Lower lobe of right lung (tissue), 2 donors: ENCODE results near the gene DQX1. TPM values are rescaled to one million over a fixed set of nuclear protein-coding genes. Genes with fewer than 3 reads are reported as not detected.

Experiments used
- ATAC-seq, 2 donors: fragments of 200-7000 bp; cut with Tn5 transposase; one replicate each; pipeline ENCODE4 v1.9.1; 2020 to 2022; ENCODE audit warnings: mild to moderate bottlenecking in 2 of 2, moderate library complexity in 2 of 2
- DNase-seq: peaks from one replicate; pipeline ENCODE4 v3.0.0-alpha.2; 2020
- H3K27ac ChIP-seq: fragments of 200-600 bp; one replicate; pipeline ENCODE4 v1.8.0; 2022
- H3K27me3 ChIP-seq: fragments of 200-600 bp; one replicate; pipeline ENCODE4 v1.8.0; 2022; ENCODE audit warnings: low read depth
- H3K36me3 ChIP-seq: fragments of 200-600 bp; one replicate; pipeline ENCODE4 v1.8.0; 2022; ENCODE audit warnings: mild to moderate bottlenecking
- H3K4me1 ChIP-seq: fragments of 200-600 bp; one replicate; pipeline ENCODE4 v1.8.0; 2022
- H3K4me3 ChIP-seq: fragments of 200-600 bp; one replicate; pipeline ENCODE4 v1.8.0; 2022; ENCODE audit warnings: mild to moderate bottlenecking
- H3K9me3 ChIP-seq: fragments of 200-600 bp; one replicate; pipeline ENCODE4 v1.8.0; 2022
- intact Hi-C: fragments of 100-400 bp; cut with DNase I; formaldehyde crosslinking; loops from one replicate; pipeline ENCODE4 v1.11.0; 2022
- total RNA-seq: library from RNA; stranded (reverse); fragmentation: NEBNext Ultra II Directional; extraction: Animal tissue kit (Norgen Biotek cat#: 25700); gene quantifications from one replicate; pipeline ENCODE4 v1.2.1, GENCODE V29; 2021
- TF ChIP-seq, protein P1 (sequence below): fragments of 200-600 bp; IDR thresholded peaks from one replicate; pipeline ENCODE4 v1.8.0; 2022; ENCODE audit warnings: antibody characterized with exemption, mild to moderate bottlenecking
- donor health status: DM: no; HTN: yes; CAD: no; lungs with severe emphysema.

Gene DQX1
- total RNA-seq, 1 donor from 2014 or later, result 0.44 TPM

DNA sequence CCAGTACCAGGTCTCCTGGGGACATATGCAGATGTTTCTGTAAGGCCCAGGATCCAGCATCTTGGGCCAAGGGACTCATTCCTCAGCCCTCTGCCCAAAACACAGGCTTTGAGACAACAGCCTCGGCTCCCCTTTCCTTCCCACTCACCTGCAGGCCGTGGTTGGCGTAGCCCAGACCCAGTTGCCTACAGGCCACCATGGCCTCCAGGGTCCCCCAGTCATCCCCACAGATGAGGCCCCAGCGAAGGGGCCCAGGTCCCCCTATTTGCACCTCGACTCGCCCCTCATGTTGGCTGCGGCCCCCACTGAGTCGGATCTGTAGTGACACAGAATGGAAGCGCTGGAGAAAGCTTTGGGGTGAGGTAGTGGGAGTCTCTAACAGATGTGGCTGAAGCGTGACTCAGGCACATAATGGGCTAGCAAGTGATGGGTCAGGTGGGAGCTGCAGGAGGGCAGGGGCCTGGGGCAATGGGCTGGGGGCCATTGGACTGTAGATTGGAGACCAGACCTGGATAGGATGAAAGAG is 9.5 kb upstream of the DQX1 start:
- Histone ChIP-seq H3K27me3 (no peaks in the 10 kb centered on the region), H3K4me1 (peaks cover 17% of the 10 kb centered on the region), H3K36me3 (peaks cover 24% of the 10 kb centered on the region), H3K4me3 (no peak overlapping the region), H3K9me3 (no peaks in the 10 kb centered on the region), H3K27ac (no peak overlapping the region)
- ATAC-seq, result no peak
- no peak for DNase-seq
- intact Hi-C loops, result no loop called here
- TF ChIP-seq, protein P1, sequence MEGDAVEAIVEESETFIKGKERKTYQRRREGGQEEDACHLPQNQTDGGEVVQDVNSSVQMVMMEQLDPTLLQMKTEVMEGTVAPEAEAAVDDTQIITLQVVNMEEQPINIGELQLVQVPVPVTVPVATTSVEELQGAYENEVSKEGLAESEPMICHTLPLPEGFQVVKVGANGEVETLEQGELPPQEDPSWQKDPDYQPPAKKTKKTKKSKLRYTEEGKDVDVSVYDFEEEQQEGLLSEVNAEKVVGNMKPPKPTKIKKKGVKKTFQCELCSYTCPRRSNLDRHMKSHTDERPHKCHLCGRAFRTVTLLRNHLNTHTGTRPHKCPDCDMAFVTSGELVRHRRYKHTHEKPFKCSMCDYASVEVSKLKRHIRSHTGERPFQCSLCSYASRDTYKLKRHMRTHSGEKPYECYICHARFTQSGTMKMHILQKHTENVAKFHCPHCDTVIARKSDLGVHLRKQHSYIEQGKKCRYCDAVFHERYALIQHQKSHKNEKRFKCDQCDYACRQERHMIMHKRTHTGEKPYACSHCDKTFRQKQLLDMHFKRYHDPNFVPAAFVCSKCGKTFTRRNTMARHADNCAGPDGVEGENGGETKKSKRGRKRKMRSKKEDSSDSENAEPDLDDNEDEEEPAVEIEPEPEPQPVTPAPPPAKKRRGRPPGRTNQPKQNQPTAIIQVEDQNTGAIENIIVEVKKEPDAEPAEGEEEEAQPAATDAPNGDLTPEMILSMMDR, result no peak

DNA sequence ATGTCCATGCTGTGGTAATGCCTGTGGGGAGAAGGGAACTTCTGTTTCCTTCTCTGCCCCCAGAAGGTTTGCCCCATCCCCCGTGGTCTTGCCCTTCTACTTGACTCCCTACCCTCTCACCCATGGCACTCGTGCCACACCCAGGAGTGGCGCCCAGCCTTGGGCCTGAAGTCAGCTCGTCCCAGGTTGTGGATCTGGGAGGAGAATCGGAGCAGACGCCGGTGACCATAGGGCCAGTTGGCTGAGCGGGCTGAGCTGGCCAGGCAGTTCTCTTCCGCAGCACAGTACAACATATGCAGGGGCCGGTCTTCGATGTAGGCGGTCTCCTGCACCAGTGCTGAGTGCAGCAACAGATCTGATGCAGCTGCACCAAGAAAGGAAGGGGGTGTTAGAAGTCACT is 8.4 kb upstream of the DQX1 start:
- TF ChIP-seq, protein P1, result no peak
- no peaks in the 10 kb centered on the region for H3K9me3 ChIP-seq
- H3K27ac ChIP-seq, result no peak overlapping the region
- H3K27me3 ChIP-seq, result no peaks in the 10 kb centered on the region
- intact Hi-C loops, result no loop called here
- ATAC-seq, result no peak
- peaks cover 24% of the 10 kb centered on the region for H3K36me3 ChIP-seq
- no peak overlapping the region for H3K4me3 ChIP-seq
- DNase-seq, result no peak
- H3K4me1 ChIP-seq, result peaks cover 17% of the 10 kb centered on the region

DNA sequence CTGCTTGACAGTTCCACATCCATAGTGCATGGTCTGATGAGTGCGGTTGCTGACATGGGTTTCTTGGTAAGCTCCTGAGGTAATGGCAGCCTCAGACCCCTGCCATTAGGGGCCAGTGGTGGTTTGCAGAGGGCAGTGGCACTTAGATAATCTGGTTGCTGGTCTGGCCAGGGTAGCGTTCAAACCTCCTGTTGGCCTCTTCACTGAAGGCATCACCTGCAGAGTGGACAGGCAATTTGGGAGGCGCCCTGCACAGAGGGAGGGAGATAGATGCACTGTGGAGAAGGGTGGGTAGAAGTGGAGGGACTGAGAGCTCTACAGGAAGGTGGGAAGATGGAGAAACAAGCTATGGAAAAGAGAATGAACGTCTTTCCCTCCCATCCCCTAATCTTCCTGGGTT is 7.4 kb upstream of the DQX1 start:
- DNase-seq (no peak), ATAC-seq (no peak)
- Histone ChIP-seq H3K36me3 (peaks cover 24% of the 10 kb centered on the region), H3K4me3 (no peak overlapping the region), H3K27ac (no peak overlapping the region), H3K4me1 (peaks cover 23% of the 10 kb centered on the region), H3K27me3 (no peaks in the 10 kb centered on the region), H3K9me3 (no peaks in the 10 kb centered on the region)
- TF ChIP-seq, protein P1, result no peak
- intact Hi-C loops, result no loop called here

DNA sequence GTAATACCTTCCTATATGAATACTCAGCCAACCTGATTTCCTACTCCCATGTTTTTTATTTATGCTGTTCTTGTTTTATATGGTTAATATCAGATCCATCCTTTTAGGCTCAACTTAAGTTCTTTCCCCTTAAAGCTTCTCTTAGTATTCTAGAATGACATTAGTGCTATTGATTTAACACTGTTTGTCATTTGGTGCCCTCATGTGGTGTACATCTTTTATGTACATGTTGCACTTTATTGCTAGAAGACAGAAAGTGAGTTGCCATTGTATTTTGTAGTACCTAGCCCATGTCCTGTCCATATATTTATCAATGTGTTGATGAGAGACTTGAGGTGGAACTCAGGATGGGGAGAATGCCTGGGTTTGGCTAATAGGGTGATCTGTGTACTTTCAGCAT is 6.2 kb upstream of the DQX1 start:
- TF ChIP-seq, protein P1, result no peak
- Histone ChIP-seq H3K27me3 (no peaks in the 10 kb centered on the region), H3K36me3 (peaks cover 36% of the 10 kb centered on the region), H3K4me3 (no peak overlapping the region), H3K4me1 (peaks cover 28% of the 10 kb centered on the region), H3K9me3 (no peaks in the 10 kb centered on the region), H3K27ac (no peak overlapping the region)
- ATAC-seq (no peak), DNase-seq (no peak)
- intact Hi-C loops, result no loop called here

DNA sequence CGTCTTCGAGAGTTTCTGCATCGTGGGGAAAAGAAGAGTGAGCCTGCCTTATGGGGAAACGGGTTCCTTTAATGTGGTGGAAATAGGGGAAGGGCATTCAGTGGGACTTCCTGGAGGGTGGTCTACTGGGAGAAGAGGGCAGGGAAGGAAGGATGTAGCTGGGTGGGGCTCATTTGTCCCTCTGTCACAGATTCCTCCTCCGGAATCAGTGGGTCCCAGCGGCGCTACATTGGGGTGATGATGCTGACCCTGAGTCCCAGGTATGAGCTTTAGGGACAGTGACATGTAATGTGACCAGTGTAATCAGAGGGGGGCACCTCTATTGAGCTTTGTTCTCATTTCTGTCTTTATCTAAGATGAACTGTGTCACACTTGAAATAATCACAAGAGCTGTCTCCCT is 5.6 kb upstream of the DQX1 start:
- Histone ChIP-seq H3K36me3 (peaks cover 41% of the 10 kb centered on the region), H3K27ac (no peak overlapping the region), H3K4me1 (peaks cover 28% of the 10 kb centered on the region), H3K9me3 (no peaks in the 10 kb centered on the region), H3K27me3 (no peaks in the 10 kb centered on the region), H3K4me3 (no peak overlapping the region)
- TF ChIP-seq, protein P1, result no peak
- intact Hi-C loops, result no loop called here
- no peak for ATAC-seq
- no peak for DNase-seq
